GM21528 (cell line): ENCODE results near the gene SEMA3E.
"Not testable (repeated sequence)": the region's sequence is repeated elsewhere in the genome, so short reads cannot be mapped to it uniquely, and the experiment has no call there.

Experiments
- ATAC-seq: cut with Tn5 transposase; IDR thresholded peaks from one replicate; pipeline ENCODE4 v1.9.1; 2021; ENCODE audit warnings: mild to moderate bottlenecking, moderate library complexity; ENCODE audit not compliant: unreplicated experiment, low FRiP score

SEMA3E gene

GRCh38 chr7:83502636-83503035, 146.3 kb downstream of the SEMA3E start:
- ATAC-seq: no peak

DNA sequence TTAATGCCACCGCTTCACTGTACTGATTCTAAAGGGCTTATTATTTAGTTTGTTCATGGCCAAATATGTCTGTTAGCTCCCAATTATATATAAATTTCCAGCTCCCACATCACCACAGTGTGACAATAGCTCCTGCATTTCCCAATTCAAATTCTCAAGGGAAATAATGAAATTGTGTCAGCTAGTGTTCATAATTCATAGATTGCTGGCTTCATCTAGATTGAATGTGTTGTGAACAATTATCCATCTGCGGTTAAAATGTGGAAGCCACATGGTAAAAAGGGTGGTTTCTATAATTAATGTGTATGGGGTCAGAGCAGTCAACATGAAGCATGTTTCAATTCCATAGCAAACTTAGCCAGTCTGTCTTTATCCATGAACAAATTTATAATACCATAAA, 154.3 kb downstream of the SEMA3E start:
- ATAC-seq: no peak

DNA sequence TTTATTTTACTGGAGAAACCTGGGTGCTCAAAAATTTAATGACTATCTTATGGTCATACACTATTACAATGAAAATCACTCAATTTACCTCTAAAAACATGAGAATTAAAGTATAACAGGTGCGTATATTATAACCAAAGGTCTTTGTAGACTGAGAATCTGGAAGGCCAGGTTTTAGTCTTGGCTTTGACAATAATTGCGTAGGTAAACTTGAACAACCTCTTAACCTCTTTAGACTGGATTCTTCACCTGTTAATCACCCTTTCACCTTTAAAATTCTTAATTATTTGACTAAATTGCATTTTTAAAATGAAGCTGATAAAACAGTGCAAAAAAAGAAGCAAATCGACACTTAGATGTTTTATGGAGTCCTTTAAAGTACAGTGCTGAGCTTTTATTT, 156.1 kb downstream of the SEMA3E start:
- ATAC-seq: no peak

GRCh38 chr7:83487801-83488200, 161.1 kb downstream of the SEMA3E start:
- ATAC-seq: no peak

GRCh38 chr7:83486957-83487356, 162.0 kb downstream of the SEMA3E start:
- no peak for ATAC-seq

DNA sequence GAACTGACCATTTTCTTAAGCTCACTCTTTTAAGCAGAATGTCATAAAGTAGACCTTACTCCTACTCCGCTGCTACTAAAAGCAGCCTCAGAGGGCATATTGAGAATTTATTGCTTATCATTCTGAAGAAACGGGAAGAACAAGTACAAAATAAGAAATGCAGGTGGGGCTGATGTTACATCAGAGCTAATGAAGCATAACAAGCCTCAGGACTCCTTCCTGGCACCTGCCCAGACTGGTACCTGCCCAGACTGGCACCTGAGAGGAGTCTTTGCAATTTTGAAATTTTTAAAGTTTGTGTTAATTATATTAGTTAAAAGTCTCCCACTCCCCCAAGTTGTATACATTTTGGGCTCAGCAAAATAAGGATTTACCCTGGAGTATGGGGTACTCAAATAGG, 162.4 kb downstream of the SEMA3E start:
- no peak for ATAC-seq

- no peak for ATAC-seq
Observed at GRCh38 chr7:83484826-83485225, 164.1 kb downstream of the SEMA3E start.

- ATAC-seq: no peak
Observed at GRCh38 chr7:83484266-83484665, 164.7 kb downstream of the SEMA3E start.

DNA sequence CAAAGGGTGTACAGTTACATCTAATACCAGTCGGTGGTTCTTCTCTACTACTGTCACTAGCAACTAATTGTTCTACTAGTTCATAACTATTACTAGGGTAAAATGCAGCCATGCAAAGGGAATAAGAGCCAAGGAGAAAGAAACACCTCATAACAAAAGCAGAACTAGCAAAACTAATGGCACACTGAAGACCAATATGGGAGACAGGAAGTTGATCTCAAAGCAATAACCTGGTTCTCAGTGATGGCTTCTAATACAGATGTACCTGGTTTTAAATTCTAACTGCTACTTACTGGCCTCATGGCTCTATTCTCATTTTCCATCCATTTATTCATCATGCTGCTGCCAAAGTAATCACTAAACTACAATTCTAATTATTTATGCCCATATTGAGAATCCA, 170.3 kb downstream of the SEMA3E start:
- no peak for ATAC-seq

- no peak for ATAC-seq
Observed at GRCh38 chr7:83476511-83477050, 172.4 kb downstream of the SEMA3E start.

- ATAC-seq: no peak
Observed at GRCh38 chr7:83475420-83475819, 173.5 kb downstream of the SEMA3E start.

- no peak for ATAC-seq
Observed at GRCh38 chr7:83472376-83472775, 176.6 kb downstream of the SEMA3E start.

GRCh38 chr7:83469491-83469890, 179.4 kb downstream of the SEMA3E start:
- ATAC-seq: no peak

DNA sequence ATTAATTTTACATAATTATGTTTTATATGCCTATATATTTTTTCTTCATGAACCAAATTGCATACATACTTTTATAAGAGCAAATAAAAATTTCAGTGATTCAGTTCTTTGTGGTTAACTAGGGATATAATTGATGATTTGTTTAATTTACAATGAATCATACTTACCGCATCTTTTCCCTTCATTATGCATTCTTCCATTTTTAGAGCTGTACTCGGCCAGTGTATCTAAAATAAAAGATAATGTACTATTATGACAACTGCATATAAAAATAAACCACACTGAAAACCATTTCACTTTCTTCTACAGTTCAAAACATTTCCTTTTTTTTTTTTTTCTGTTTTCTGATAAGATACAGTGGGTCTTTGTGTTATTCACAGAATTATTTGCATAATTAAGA, 179.9 kb downstream of the SEMA3E start:
- ATAC-seq: no peak

GRCh38 chr7:83468251-83468739, 180.6 kb downstream of the SEMA3E start:
- peak; percentile 79 for ATAC-seq

DNA sequence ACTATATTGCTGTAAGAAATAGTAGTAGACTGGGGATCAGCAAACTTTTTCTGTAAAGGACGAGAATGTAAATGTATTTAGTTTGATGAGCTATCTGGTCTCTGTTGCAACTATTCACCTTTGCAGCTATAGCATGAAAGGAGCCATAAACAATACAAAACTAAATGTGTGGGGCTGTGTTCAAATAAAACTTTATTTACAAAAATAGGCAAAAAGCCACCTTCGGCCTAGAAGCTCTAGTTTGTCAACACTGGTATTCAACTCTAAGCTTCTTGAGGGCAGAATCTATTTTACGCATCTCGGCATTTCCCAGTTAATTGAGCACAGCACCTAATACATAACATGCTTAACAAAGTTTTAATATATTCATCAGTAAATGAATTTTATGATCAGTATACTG, 181.4 kb downstream of the SEMA3E start:
- ATAC-seq: no peak

DNA sequence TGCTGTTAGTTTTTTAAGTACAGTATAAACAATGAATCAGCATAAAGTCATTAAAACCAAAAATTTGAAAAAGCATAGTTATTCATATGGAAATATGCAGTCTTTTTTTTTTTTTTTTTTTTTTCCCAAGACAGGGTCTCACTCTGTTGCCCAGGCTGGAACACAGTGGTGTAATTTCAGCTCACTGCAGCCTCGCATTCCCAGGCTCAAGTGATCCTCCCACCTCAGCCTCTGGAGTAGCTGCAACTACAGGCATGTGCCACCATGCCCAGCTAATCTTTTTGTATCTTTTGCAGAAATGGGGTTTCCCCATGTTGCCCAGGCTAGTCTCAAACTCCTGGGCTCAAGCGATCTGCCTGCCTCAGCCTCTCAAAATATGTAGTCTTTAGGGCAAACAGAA, 182.0 kb downstream of the SEMA3E start:
- no peak for ATAC-seq

DNA sequence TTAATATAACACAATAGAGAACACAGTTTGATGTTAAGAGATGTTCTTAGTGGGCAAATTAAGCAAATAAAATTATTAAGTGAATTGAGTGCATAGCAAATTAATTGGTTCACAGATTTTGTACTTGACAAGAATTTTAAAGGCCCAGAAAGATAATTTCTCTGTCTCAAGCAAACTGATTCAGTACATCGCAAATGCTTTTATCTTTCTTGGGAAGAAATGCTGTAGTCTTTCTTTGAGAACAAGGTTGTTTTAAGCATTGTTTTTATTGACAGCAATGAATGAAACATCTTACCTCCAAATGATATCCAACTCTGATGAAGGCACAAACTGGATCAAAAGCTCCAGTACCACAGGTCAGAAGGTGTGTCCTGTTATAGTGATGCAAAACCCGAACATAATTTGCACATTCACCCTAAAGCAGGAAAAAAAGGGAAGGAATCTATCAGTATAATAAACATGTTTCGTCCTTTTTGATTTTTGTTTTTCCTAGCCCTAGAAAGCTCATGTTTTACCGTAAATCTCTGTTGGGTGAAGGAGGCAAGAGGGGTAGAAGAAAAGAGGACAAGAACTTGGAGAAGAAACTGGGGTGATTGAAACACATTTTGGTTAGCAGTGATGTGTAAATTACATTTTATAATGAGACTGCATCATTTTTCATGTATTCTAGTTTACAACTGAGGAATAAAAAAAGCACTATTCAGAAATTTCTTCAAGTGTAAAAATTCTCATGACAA, 182.6 kb downstream of the SEMA3E start:
- ATAC-seq: no peak

GRCh38 chr7:83465643-83466042, 183.3 kb downstream of the SEMA3E start:
- no peak for ATAC-seq

GRCh38 chr7:83461820-83462219, 187.1 kb downstream of the SEMA3E start:
- ATAC-seq: not testable (repeated sequence)

DNA sequence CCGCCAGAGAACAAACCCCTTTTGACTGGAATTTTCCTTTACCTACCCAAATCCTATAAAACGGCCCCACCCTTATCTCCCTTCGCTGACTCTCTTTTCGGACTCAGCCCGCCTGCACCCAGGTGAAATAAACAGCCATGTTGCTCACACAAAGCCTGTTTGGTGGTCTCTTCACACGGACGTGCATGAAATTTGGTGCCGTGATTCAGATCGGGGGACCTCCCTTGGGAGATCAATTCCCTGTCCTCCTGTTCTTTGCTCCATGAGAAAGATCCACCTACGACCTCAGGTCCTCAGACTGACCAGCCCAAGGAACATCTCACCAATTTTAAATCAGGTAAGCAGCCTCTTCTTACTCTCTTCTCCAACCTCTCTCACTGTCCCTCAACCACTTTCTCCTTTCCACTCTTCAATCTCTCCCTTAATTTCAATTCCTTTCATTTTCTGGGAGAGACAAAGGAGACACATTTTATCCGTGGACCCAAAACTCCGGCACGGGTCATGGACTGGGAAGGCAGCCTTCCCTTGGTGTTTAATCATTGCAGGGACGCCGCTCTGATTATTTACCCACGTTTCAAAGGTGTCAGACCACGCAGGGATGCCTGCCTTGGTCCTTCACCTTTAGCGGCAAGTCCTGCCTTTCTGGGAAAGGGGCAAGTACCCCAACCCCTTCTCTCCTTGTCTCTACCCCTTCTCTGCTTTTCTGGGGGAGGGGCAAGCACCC, 188.8 kb downstream of the SEMA3E start:
- ATAC-seq: not testable (repeated sequence)
